Daoy (cell line): Measurements from ENCODE around the gene AGK. TPM values are rescaled to one million over a fixed set of nuclear protein-coding genes. Genes with fewer than 3 reads are reported as not detected.

Experiments
- DNase-seq: peaks from one replicate; pipeline ENCODE4 v3.0.0-alpha.2; 2015; ENCODE audit warnings: low read depth
- total RNA-seq: library from RNA; depleted of rRNA; stranded (reverse); fragments of >200 nt; shearing (Covaris generic); gene quantifications from 2 replicates; pipeline ENCODE4 v1.2.3, GENCODE V29; 2014; rRNA removed

Gene AGK
- total RNA-seq, 1 experiment from 2014 or later, result 38.7 TPM

- DNase-seq, result no peak
Measured at GRCh38 chr7:141702892-141703291, 151.7 kb downstream of the AGK start.

- DNase-seq, result no peak
Measured at GRCh38 chr7:141704112-141704511, 152.9 kb downstream of the AGK start.

DNA sequence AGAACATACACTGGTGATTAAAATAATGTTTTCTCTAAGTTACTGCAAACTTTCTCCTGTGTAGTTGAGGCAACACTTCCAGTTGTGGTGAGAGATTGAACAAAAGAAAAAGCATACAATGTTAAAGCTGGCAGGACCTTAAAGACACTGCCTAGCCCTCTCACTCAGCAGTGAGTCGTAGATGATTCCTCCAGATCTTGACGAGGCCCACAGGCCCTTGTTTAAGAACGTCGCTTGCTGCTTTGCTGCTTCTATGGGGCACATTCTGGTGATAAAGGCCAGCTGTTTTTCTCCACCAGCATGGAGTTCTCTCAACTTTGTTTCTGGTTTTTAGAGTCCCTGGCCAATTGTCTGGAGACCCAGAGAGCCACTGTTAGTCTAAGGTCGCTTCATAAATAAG, 153.5 kb downstream of the AGK start:
- DNase-seq, result peak; percentile 35

Other genes with a start within 250 kb of the AGK start
- gene DENND11, start 150.8 kb downstream of the AGK start, total RNA-seq, result 17.1 and 17.9 TPM in 2 replicates
- not detected in 2 replicates for gene WEE2, start 156.9 kb downstream of the AGK start, total RNA-seq
- 913 and 1,102 TPM in 2 replicates for gene SSBP1, start 186.9 kb downstream of the AGK start, total RNA-seq
- gene TAS2R3, start 212.7 kb downstream of the AGK start, total RNA-seq, result 0.17 TPM in 1 of 2 replicates, not detected in the other
- 0.18 and 0.69 TPM in 2 replicates for gene TAS2R4, start 225.3 kb downstream of the AGK start, total RNA-seq
- gene TAS2R5, start 238.8 kb downstream of the AGK start, total RNA-seq, result 0.06 TPM in 1 of 2 replicates, not detected in the other